ENCODE results near the gene APC. TPM values are rescaled to one million over a fixed set of nuclear protein-coding genes. Genes with fewer than 3 reads are reported as not detected.

APC gene
- total RNA-seq, 1 experiment from 2014 or later: 24.0 TPM

- no peaks in the 10 kb centered on the region for H4K20me1 ChIP-seq (ENCODE audit: insufficient read depth)
- TF ChIP-seq EGR1 (IDR thresholded peaks at IDR 0.05; ENCODE audit: low read depth) (no peak), EZH2phosphoT487 (IDR thresholded peaks at IDR 0.05; ENCODE audit: borderline replicate concordance) (no peak), JUND (IDR thresholded peaks at IDR 0.05) (no peak), EZH2 (IDR thresholded peaks at IDR 0.05) (no peak), RAD21 (IDR thresholded peaks at IDR 0.05; ENCODE audit: low read depth) (no peak), YY1 (IDR thresholded peaks at IDR 0.05; ENCODE audit: extremely low read depth, insufficient replicate concordance, low read depth, low read length) (no peak), ZFX (IDR thresholded peaks at IDR 0.05) (no peak)
- TF ChIP-seq, protein P1, sequence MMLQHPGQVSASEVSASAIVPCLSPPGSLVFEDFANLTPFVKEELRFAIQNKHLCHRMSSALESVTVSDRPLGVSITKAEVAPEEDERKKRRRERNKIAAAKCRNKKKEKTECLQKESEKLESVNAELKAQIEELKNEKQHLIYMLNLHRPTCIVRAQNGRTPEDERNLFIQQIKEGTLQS (IDR thresholded peaks at IDR 0.05): no peak
- TF ChIP-seq, protein P2, sequence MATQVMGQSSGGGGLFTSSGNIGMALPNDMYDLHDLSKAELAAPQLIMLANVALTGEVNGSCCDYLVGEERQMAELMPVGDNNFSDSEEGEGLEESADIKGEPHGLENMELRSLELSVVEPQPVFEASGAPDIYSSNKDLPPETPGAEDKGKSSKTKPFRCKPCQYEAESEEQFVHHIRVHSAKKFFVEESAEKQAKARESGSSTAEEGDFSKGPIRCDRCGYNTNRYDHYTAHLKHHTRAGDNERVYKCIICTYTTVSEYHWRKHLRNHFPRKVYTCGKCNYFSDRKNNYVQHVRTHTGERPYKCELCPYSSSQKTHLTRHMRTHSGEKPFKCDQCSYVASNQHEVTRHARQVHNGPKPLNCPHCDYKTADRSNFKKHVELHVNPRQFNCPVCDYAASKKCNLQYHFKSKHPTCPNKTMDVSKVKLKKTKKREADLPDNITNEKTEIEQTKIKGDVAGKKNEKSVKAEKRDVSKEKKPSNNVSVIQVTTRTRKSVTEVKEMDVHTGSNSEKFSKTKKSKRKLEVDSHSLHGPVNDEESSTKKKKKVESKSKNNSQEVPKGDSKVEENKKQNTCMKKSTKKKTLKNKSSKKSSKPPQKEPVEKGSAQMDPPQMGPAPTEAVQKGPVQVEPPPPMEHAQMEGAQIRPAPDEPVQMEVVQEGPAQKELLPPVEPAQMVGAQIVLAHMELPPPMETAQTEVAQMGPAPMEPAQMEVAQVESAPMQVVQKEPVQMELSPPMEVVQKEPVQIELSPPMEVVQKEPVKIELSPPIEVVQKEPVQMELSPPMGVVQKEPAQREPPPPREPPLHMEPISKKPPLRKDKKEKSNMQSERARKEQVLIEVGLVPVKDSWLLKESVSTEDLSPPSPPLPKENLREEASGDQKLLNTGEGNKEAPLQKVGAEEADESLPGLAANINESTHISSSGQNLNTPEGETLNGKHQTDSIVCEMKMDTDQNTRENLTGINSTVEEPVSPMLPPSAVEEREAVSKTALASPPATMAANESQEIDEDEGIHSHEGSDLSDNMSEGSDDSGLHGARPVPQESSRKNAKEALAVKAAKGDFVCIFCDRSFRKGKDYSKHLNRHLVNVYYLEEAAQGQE (IDR thresholded peaks at IDR 0.05; ENCODE audit: low read depth): no peak
- ChIA-PET RAD21 (ENCODE audit: low non-redundant PET in 1 of 2, low total read pairs in 2 of 2, uncharacterized antibody in 2 of 2, unreplicated experiment in 2 of 2) (no interaction called here), CTCF (no interaction called here), POLR2A (no interaction called here)
- H3K9ac ChIP-seq (ENCODE audit: low read length): no peak overlapping the region
- H3K27me3 ChIP-seq (ENCODE audit: insufficient read depth, low read length): no peaks in the 10 kb centered on the region
- no peaks in the 10 kb centered on the region for H3K9me3 ChIP-seq (ENCODE audit: control insufficient read depth in 1 of 2, insufficient read depth in 1 of 2, low read depth in 1 of 2, low read length in 2 of 2)
- H3K27ac ChIP-seq (ENCODE audit: low read depth, low read length): no peak overlapping the region
- no peak for ATAC-seq
- DNase-seq (ENCODE audit: low read depth, low spot score): no peak
- H3K9me2 ChIP-seq (ENCODE audit: insufficient read depth): no peaks in the 10 kb centered on the region
- intact Hi-C loops (cut with micrococcal nuclease): no loop called here
- H2AFZ ChIP-seq (ENCODE audit: low read depth, low read length, poor library complexity, severe bottlenecking): no peak overlapping the region
- no TSS peak for BruUV-seq (replicated peaks)
- H3K36me3 ChIP-seq (ENCODE audit: control insufficient read depth in 1 of 2, insufficient read depth in 2 of 2, low read length in 2 of 2): no peaks in the 10 kb centered on the region
- H3K4me2 ChIP-seq (ENCODE audit: low read length): no peak overlapping the region
- no peaks in the 10 kb centered on the region for H3K4me1 ChIP-seq (ENCODE audit: control insufficient read depth in 1 of 2, insufficient read depth in 2 of 2, low read length in 2 of 2)
- no peak overlapping the region for H3K4me3 ChIP-seq (replicated peaks in 1 of 2; ENCODE audit: low read depth in 1 of 2, low read length in 2 of 2)
- no peaks in the 10 kb centered on the region for H3K79me2 ChIP-seq (ENCODE audit: insufficient read depth, low read length)
These were observed 46.9 kb upstream of the APC start for GRCh38 chr5:112690605-112691338.
